T-helper 2 cell treated with Interferon-gamma antibody and Interleukin-4, amounts not matched to agents 100 ng/mL and 5 ng/mL, for 36 hours (primary cell): Measurements from ENCODE around the gene NQO2. TPM values are rescaled to one million over a fixed set of nuclear protein-coding genes. Genes with fewer than 3 reads are reported as not detected.
"Not testable (repeated sequence)": the region's sequence is repeated elsewhere in the genome, so short reads cannot be mapped to it uniquely, and the experiment has no call there.

Experiments used
- intact Hi-C: fragments of 100-400 bp; cut with micrococcal nuclease; formaldehyde crosslinking; loops from one replicate; pipeline ENCODE4 v1.15.1; 2023
- total RNA-seq: library from RNA; stranded (reverse); gene quantifications from 2 replicates; pipeline ENCODE4 v1.2.3, GENCODE V29; 2022

NQO2 gene
- total RNA-seq, 1 donor from 2014 or later = 42.4 TPM

DNA sequence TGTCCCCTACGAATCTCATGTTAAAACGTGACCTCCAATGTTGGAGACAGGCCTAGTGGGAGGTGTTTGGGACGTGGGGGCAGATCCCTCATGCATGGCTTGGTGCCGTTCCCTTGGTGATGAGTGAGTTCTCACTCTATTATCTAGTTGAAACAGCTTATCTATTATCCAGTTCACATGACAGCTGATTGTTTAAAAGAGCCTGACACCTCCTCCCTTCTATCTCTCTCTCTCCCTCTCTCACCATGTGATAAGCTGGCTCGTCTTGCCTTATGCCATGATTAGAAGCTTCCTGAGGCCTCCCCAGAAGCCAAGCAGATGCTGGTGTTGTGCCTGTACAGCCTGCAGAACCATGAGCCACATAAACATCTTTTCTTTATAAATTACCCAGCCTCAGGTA lies 35.7 kb downstream of the NQO2 start:
- intact Hi-C loops = no loop called here

DNA sequence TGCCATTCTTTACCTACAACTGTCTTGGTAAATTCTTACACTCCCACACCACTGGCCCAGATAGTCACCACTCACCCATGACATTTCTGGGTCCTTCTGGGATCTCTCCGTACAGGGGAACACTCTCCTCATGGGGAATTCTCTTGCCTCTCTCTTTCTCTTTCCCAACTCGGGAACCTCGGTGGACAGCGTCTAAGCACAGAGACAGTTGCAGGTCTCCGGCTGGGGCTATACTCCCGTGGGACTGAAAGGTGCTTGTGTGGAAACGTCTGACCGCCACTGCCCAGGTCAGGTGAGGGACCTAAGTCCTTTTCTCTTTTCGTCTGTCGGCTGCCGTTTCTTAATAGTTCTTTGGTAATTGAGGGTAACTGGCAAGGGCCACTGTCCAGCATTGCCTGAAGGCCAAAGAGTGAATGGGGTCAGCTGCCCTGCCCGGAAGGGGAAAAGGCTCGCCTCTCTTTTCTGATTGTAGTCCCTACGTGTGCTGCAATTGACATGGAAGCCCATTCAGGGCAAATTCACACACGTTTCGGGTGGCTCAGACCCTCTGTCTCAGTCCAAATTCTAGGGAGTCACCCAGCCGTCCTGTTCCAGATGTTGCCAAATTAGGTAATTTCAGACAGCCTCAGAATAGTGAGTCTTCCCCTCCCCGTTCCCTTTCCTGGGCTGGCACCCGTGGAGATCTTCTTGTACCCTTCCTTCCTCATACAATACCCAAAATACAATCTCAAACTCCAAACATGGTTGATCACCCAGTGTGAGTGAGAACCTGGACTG lies 37.4 kb downstream of the NQO2 start:
- intact Hi-C loops = no loop called here

DNA sequence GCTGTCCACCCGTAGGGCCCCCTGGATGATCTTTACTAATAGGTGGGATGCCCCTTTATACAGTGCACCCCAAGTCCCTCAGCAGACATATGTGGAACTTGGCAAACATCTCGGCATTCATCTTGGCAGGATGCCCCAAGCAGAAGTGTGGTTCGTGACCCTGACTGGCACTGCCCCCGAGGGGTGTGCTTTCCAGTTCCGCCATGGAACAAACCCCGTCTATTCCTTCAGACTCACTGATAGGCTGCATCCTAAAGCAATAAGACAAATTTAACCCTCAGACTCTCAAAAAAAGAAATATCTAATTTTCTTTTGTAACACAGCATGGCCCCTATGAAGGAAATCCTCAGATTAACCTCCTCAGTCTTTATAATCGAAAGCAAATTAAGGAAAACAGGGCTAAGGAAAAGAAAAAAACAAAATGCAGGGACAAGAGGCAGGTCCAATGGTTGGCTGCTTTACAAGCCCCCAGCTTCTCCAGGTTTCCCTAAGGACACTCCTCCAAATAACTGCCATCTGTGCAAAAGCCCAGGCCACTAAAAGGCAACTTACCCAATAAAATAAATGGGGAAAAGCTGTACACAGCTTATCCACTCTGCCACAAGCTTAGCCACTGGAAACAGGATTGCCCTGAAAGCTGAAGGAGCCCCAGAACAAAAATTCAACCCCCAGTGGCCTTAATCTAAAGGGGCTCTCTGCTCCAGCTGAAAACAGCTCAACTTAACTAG lies 38.1 kb downstream of the NQO2 start:
- intact Hi-C loops = no loop called here

DNA sequence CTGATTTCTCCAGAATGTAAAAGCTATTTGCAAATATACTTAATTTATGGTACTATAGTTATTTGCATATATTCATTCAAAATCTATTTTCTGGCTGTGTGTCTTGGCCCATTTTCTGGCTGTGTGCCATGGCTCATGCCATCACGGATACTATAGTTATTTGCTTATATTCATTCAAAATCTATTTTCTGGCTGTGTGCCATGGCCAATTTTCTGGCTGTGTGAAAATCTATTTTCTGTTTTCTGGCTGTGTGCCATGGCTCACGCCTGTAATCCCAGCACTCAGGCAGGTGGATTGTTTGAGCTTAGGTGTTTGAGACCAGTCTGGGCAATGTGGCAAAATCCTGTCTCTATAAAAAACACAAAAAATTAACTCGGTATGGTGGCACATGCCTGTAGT lies 39.7 kb downstream of the NQO2 start:
- intact Hi-C loops = no loop called here

DNA sequence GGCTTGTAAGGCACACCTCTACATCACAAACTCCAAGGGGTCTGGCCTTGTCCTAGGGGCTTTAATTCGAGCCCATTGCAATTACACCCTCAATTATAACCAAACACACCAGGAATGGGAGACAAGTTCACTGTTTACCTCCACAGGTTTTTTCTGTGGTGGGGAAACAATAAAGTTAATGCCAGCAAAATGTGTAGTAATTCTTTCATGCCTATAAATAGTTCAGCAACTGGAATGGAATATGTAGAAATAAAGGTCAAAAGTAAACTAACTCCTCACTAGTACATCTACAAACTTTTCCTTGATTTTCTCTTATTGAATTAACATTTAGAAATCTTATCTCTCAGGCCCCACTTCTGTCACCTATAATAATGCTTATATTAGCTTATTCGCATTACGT lies 41.5 kb downstream of the NQO2 start:
- intact Hi-C loops = no loop called here

DNA sequence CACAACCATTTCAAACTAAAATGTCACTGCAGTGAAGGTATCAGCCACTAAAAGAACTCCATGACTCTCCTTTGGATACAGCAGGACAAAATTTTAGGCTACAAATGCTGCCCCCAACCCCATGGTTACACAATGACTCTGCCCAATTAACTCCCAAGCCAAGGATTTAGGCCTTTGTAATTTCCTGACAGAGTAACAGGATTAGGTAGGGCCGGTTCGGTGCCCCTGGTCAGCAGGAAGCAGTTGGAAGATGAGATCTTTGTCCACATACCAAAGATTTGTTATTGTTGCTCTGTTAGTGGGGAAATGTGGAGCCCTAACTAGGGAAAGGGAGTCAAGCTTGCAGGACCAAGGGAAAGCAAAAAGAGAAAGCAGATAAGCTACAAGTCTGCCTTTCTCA lies 41.9 kb downstream of the NQO2 start:
- intact Hi-C loops = no loop called here

DNA sequence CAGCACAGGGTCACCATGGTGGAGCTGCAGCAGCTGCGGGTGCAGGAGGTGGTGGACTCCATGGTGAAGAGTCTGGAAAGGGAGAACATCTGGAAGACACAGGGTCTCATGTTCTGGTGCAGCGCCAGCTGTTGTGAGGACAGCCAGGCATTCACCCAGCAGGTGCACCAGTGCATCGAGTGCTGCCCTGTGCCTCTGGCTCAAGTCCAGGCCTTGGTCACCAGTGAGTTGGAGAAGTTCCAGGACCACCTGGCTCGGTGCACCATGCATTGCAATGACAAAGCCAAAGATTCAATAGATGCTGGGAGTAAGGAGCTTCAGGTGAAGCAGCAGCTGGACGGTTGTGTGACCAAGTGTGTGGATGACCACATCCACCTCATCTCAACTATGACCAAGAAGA lies 45.7 kb downstream of the NQO2 start:
- intact Hi-C loops = no loop called here

DNA sequence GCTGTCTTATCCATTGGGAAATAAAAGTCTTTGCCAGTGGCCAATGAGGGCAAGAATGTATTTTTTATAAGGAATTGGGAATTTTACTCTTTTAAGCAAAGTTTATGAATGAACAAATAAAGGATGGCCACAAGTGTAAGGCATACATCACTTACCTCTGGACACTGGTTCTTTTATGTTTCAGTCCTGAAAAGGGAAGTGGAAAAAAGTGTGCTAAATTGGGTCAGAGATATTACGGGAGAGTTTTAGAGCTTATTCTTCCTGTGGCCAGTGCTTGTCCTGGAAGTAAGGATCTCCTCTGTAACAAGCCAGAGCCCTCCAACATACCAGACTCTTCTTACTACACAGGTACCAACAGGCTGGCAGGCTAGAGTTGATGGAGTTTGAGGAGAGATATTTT lies 46.1 kb downstream of the NQO2 start:
- intact Hi-C loops = no loop called here

DNA sequence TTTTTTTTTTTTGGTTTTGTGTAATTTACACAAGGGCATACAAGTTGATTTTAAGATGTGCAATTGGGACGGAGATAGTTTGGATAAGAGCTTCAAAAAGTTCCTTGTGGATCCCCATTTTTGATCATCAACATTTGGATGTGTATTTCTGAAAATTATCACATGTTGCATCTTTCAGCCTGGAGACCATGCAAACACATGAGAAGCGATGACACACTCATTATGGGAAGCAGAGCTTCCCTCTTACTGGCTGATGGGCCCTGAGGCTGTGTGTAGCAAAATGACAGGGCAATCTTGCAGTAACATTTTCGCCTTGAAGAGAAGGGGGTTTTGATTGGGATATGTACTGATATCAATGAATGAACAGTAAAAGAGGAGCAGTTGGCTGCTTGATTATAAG lies 46.6 kb downstream of the NQO2 start:
- intact Hi-C loops = no loop called here

DNA sequence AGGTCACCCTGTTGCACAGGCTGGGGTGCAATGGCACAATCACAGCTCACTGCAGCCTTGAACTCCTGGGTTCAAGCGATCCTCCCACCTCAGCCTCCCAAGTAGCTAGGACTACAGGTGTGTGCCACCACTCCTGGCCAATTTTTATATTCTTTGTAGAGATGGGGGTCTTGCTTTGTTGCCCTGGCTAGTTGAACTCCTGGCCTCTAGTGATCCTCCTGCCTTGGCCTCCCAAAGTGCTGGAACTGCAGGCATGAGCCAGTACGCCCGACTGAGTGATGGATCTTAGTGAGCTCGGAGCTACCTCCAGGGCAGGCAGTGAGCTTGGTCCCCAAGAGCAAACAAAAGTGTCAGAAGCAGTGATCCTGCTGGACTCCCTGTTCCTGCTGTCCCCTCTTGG lies 48.3 kb downstream of the NQO2 start:
- intact Hi-C loops = not testable (repeated sequence)

DNA sequence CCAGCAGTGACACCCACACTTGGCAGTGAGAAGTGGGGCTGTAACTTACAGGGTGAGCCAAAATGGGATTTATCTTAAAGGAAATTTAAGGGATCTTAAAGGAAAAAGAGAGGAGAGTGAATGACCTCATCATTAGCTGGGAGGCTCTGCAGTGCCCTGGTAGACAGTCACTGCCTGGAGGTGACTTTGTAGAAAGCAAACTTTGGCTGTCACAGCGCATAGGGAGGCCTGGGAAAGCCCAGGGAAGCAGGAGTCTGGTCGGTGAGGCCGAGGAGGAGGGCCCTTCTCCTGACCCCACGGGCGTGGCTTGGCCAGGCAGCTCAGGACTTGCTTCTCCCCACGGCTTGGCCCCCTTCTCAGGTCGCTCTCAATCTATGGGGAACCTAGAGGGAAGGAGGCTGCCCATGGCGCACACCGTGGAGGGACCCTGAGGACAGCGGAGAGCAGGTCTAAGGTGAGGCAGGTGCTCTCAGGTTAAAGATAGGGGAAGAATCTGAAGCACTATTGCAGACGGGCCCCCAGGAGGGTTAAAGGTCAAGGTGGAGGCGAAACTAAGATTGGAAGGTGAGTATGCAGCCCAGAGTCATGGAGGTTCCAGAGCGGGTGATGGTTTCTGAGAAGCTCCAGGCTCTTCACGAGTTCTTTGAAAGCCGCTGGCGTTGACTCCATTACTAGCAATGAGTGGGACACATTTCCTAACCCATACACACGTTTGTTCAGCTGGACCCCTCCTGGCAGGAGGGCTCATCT lies 53.0 kb downstream of the NQO2 start:
- intact Hi-C loops = loop anchor here (1.0 to 5.0 kb wide), 4 partner anchors 16 to 210 kb away; partner anchors contain the start of genes NQO2, RIPK1 and SERPINB1

DNA sequence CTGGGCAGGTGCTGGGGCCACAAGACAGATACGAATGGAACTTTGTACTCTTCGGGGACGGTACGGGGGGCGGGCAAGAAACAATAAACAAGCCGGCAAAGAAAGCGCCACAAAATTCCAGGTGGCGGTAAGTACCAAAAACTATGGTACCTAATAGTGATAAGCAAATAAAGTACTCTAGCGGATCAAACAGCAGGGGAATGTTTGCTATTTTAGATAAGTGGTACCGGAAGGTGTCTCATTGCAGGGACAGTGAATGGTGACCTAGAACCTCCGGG lies 53.5 kb downstream of the NQO2 start:
- intact Hi-C loops = loop anchor here (1.0 to 5.0 kb wide), 4 partner anchors 16 to 211 kb away; partner anchors contain the start of genes NQO2, RIPK1 and SERPINB1

DNA sequence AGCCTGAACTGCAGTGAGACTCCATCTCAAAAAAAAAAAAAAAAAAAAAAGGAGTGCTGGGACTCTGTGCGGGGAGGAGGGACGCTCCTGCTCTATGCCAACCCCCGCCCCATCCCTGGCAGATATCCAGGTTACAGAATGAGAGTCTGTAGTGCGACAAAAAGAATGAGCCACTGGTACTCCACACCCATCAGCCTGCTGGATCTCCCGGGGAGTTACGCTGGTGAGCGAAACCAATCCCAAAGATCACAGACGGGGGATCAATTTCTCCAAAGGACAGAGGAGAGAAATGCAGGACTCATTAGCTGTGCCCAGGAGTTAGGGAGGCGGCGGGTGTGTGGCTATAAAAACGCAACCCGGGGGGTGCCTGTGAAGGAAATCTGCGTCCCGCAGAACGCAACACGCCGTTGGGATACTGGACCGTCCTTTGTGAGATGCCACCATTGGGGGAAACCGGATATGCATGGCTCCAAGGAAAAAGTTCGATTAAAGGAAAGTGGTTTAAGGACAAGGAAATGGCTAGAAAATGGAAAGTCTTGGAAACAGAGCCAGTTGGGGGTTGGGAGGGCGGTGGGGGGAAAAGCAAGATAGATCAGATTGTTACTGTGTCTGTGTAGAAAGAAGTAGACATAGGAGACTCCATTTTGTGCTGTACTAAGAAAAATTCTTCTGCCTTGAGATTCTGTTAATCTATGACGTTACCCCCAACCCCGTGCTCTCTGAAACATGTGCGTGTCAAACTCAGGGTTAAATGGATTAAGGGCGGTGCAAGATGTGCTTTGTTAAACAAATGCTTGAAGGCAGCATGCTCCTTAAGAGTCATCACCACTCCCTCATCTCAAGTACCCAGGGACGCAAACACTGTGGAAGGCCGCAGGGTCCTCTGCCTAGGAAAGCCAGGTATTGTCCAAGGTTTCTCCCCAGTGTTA lies 54.8 kb downstream of the NQO2 start:
- intact Hi-C loops = loop anchor here (5.0 kb wide), 1 partner anchor 212 kb away; the partner anchor contains the start of gene SERPINB1

DNA sequence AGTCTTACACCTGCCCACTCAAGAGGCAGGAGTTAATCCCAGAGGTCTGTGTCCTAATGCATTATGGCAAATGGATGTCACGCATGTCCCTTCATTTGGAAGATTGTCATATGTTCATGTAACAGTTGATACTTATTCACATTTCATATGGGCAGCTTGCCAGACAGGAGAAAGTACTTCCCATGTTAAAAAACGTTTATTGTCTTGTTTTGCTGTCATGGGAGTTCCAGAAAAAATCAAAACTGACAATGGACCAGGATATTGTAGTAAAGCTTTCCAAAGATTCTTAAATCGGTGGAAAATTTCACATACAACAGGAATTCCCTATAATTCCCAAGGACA lies 55.4 kb downstream of the NQO2 start:
- intact Hi-C loops = not testable (repeated sequence)

DNA sequence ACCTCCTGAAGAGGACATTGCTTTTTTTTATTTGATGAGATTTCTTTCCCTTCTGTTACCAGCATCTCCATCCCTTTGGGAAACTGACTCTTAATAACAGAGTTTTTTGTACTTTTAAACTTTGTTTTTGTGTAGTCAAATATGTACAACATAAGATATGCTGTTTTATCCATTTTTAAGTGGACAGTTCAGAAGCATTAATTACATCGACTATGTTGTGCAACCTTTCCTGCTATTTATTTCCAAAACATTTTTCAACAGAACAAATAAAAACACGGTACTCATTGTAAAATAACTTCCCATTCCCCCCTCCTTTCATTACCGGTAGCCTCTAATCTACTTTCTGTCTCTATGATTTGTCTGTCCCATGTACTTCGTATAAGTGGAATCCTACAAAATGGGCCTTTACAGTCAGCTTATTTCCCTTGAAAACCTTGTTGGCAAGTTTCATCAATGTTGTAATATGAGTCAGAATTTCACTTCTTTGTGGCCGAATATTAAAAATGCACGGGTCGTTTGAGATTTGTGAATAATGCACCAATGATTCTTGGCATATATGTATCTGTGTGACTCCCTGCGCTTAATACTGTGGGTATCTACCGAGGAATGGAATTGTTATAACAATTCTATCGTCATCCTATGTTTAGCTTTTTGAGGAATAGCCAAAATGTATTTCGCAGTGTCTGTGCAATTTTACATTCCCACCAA lies 57.5 kb downstream of the NQO2 start:
- intact Hi-C loops = no loop called here

DNA sequence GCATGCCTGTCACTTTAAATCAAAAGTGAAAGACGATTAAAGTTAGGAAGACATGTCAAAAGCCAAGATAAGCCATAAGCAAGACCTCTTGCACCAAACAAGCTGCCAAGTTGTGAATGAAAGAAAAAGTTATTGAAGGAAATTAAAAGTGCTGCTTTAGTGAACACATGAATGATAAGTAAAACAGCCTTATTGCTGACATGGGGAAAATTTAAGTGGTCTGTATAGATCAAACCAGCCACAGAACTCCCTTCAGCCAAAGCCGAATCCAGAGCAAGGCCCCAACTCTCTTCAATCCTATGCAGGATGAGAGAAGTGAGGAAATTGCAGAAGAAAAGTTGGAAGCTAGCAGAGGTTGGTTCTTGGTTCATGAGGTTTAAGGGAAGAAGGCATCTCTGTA lies 59.3 kb downstream of the NQO2 start:
- intact Hi-C loops = no loop called here

DNA sequence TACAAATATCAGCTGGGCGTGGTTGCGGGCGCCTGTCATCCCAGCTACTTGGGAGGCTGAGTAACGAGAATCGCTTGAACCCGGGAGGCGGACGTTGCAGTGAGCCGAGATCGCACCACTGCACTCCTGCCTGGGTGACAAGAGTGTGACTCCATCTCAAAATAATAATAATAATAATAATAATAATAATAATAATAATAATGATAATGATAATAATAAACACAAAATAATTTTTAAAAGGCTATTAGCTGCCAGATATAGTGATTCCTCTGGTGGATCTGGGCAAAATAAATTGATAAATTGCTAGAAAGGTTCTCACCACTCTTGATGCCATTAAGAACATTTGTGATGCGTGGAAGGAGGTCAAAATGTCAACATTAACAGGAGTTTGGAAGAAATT lies 60.4 kb downstream of the NQO2 start:
- intact Hi-C loops = loop anchor here (5.0 kb wide), 1 partner anchor 268 kb away; no protein-coding TSS in a partner anchor

DNA sequence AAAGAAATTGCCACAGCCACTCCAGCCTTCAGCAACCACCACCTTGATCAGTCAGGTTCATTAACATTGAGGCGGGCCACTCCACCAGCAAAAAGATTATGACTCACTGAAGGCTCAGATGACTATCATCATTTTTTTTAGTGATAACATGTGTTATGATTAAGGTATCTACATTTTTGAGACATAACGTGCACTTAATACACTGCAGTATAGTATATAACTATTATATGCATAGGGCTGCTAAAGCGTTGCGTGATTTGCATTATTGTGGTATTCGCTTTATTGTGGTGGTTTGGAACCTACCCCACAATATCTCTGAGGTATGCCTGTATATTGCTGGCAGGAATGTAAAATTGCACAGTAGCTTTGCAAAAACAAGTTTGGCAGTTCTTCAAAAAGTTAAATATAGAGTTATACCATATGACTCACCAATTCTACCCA lies 61.8 kb downstream of the NQO2 start:
- intact Hi-C loops = loop anchor here (5.0 kb wide), 1 partner anchor 269 kb away; no protein-coding TSS in a partner anchor

DNA sequence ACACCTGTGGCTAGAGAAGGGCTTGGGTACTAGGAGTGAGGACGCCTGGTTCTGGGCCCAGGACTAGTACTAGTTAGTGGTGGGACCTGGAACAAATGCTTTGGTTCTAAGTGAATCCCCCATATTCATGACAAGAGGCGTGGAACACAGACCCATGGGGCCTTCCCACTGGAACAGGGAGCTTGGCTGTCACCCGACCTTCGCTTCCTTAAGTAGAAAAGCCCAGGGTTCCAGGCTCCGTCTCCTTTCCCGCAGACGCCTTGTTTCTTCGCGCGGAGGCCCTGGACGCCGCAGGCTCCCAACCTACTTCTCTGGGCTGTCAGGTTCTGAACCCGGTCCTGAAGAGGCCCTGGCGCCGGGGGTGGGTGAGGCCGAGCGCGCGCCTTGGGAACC lies 63.6 kb downstream of the NQO2 start:
- intact Hi-C loops = loop anchor here (5.0 kb wide), 1 partner anchor 271 kb away; no protein-coding TSS in a partner anchor
